GM10266 (cell line): Measurements from ENCODE around the gene COL6A2.

ENCODE experiments used
- DNase-seq: peaks from one replicate; pipeline ENCODE4 v3.0.0; 2012; ENCODE audit errors: extremely low spot score
- TF ChIP-seq, protein P1 (sequence below): IDR thresholded peaks from 2 replicates; pipeline ENCODE4 v1.5.1; 2012; ENCODE audit warnings: mild to moderate bottlenecking, low read depth; ENCODE audit not compliant: control insufficient read depth, insufficient read depth; ENCODE audit errors: missing control alignments

COL6A2 gene

DNA sequence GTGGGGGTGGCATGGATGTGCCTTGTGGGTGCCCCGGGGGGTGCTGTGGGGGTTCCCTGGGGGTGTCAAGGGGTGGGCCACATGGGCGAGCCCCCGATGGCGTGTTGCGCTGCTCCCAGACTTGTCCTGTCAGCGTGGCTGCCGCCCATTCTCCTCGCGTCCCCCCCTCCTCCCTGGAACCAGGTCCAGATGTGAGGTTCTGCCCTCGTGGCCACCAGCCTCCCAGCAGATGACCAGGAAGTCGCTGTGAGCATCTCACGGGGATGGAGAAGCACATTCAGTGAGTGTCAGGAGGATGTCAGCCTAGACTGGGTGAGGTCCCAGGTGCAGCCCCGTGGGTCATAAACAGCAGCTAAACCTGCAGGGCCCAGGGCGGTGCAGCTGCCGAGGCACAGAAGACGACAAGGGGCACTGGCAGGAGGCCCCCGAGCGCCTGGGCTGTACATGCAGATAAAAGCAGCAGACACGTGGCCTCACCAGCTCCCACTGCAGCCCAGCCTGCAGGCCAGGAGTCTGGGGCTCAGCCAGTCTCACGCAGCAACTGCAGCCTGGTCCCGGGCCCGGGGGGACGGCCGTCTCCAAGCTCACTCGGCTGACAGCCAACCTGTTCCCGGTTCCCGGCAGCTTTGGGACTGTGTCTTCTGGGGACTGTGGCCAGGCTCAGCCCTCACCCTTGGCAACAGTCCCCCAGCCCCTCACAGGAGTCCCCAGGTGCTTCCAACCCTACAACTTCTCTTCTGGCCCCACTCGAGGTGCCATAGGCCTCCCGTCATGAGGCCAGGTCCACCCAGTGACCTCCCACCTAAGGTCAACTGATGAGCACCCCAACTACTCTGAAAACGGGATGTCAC lies 17.5 kb upstream of the COL6A2 start:
- no peak for DNase-seq

DNA sequence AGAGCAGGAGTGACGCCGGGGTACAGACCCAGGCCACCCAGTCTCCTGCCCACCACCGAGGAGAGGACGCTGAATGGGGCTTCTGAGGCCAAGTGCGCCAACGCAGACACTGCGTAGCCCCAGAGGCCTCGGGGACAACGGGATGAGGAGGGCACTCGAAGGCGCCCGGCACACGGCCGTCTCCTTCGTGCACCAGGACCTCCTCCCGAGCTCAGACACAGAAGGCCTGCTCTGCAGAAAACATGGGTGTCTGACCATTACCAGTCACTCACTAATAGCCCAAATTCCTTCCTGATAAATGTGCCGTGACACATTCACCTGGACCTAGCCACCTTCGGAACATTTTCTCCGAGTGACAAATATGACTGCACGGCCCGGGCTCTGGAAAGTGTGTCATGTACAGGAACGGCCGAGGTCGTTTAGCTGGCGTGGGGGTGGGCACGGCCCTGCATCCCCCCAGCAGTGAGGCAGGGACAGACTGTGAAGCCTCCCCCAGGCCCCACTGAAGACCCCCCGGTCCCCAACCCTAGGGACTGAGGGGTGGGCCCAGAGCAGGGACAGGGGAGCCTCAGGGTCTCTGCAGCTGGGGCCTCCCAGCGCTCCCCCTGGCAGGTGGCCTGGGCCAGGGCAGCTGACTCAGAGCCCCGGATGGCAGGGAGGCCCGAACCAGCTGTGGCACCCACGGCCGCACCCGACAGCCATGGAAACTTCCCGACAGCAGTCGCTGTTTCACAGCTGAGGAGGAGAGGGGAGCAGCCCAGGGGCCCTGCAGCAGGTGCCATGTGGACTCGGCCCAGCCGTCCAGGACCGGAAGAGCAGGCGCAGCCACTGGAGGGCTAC lies 16.7 kb upstream of the COL6A2 start:
- TF ChIP-seq, protein P1, sequence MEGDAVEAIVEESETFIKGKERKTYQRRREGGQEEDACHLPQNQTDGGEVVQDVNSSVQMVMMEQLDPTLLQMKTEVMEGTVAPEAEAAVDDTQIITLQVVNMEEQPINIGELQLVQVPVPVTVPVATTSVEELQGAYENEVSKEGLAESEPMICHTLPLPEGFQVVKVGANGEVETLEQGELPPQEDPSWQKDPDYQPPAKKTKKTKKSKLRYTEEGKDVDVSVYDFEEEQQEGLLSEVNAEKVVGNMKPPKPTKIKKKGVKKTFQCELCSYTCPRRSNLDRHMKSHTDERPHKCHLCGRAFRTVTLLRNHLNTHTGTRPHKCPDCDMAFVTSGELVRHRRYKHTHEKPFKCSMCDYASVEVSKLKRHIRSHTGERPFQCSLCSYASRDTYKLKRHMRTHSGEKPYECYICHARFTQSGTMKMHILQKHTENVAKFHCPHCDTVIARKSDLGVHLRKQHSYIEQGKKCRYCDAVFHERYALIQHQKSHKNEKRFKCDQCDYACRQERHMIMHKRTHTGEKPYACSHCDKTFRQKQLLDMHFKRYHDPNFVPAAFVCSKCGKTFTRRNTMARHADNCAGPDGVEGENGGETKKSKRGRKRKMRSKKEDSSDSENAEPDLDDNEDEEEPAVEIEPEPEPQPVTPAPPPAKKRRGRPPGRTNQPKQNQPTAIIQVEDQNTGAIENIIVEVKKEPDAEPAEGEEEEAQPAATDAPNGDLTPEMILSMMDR = no peak
- no peak for DNase-seq

More for the DNA sequence above, 17.5 kb upstream of the COL6A2 start:
- TF ChIP-seq, protein P1 = no peak

DNA sequence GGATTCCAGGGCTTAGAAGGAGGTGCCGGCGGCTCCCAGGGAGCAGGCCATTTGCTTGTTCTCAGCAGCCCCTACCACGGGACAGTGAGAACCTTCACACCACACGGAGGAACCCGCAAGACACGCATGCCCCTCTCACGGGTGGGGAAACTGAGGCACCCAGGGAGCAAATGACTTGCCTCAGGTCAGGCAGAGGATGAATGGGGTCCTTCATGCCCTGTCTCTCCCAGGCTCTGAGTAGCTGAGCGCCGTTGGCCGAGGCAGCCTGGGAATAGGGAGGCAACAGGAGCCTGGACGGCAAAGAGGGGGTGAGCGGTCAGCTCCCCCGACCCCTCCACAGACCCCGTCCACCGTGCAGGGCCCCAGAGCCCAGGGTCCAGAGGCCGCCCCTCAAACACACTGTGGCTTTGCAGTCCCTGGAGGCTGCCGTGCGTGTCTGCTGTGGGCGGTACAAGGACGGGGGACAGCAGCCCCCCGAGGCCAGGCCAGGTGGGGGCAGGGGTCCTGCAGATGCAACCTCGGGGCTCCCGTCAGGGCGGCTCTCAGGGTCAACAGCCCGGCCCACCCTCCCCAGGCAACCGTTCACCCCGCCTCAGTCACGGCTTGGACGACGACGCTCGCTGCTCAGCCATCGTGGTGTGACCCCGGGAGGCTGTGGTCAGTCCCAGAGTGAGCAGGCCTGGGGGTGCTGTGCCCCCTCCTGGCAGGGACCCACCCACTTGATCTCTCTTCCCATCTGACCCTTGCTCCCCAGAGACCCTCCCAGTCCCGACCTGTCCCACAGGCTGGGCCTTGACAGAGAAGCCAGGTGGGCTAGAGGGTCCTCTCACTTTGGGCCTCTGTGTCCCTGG lies 15.8 kb upstream of the COL6A2 start:
- no peak for DNase-seq
- TF ChIP-seq, protein P1 = no peak

DNA sequence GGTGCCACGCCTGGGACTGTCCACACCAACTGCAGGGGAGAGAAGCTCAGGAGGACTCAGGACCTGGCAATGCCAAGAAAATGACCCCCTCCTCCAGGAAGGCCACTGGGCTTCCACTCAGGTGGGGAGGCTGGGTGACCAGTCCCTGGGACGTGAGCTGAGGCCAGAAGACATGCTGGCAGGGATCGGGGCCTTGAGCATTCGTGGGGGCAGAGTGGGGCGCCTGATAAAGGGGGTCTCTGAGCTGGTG lies 15.3 kb upstream of the COL6A2 start:
- TF ChIP-seq, protein P1 = no peak
- no peak for DNase-seq

DNA sequence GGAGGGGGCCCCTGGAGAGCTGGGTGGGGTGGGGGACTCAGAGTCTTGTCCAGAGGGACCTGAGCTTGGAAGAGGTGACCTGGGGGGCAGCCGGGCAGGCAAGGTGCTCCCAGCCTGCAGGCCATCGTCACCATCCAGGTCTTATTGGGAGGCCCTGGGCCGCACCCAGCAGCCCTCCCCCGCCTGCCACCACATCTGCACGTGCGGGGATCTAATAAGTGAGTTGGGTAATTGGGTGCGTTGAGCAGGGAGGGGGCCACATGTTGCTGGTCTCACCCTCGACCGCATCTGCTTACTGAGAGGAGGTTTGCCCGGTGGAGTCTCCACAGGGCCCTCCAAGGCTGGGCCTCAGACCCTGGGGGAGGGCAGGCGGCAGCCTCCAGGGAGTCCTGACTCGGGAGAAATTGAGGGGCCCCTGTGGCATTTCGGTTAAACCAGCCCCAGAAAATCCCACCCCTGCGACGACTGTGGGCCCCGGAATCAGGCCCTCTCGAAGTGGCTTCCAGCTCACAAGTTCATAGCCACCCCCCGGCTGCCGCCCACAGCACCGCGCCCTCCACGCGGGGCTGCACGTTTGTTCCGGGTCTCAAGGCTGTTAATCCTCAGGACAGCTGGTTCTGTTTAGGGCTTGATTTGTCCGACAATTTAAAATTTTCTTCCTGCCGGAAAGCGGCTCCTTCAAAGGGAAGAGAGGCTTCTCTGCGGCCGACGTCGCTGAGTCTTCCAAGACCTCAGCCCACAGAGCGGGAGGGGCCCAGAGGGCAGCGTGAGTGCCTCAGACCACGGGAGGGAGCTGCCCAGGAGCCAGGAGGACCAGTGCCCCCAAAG lies 14.7 kb upstream of the COL6A2 start:
- TF ChIP-seq, protein P1 = no peak
- DNase-seq = no peak

DNA sequence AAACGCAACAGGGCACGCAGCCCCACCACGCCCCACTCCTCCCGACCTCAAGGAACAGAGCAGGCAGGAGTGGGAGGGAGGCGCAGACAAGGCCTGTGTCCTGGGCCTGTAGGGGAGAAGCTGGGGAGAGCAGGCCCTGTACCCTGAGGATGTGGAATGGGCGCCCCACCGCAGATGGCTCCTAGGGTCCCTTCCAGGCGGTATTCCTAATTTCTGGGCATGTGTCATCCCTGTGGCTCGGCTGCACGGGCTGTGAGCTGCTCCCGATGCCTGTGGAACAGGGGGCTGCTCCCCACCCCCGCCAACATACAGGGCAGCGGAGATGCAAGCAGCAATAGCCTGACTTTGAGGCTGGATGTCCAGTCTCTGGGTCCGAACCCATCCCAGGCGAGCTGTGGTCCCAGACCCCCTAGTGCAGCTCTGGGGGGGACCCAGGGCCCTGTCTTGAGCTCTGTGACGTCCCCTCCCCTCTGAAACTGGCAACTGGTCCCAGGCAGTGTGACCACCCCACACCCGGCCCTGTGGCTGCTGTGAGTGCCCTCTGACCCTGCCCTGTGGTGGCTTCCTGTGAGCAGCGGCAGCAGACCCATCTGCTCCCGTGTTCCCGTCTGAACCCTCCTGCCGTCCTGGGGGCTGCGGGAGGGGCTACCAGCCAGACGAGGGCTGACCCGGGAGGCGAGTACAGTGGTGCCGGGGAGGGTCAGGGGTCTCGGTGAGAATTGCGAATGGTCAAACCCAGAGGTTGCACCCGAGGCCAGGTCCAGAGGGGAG lies 13.9 kb upstream of the COL6A2 start:
- no peak for DNase-seq

More for the DNA sequence above, 13.9 kb upstream of the COL6A2 start:
- TF ChIP-seq, protein P1 = no peak
